ENCODE data around the gene HTR4. TPM values are rescaled to one million over a fixed set of nuclear protein-coding genes. Genes with fewer than 3 reads are reported as not detected.

HTR4 gene
- total RNA-seq, 1 experiment from 2014 or later: not detected

GRCh38 chr5:148512498-148512897 lies 141.8 kb downstream of the HTR4 start:
- no peak for DNase-seq
- Mint-ChIP-seq H3K9me3 (ENCODE audit: low read depth, unreplicated experiment) (peaks cover 8% of the 10 kb centered on the region), H3K36me3 (ENCODE audit: insufficient read depth, unreplicated experiment) (no peaks in the 10 kb centered on the region), H3K4me3 (ENCODE audit: low read depth, unreplicated experiment) (no peak overlapping the region), H3K27me3 (ENCODE audit: unreplicated experiment) (peaks cover 47% of the 10 kb centered on the region), H3K27ac (ENCODE audit: unreplicated experiment) (no peak overlapping the region), H3K4me1 (ENCODE audit: low read depth, unreplicated experiment) (no peaks in the 10 kb centered on the region)
- CTCF ChIA-PET: no interaction called here
- no peak for TF ChIP-seq CTCF (IDR thresholded peaks at IDR 0.05; ENCODE audit: unreplicated experiment)
- intact Hi-C loops (cut with micrococcal nuclease; ENCODE audit: unreplicated experiment): no loop called here
- BruUV-seq (replicated peaks): no TSS peak

- Mint-ChIP-seq H3K27ac (ENCODE audit: unreplicated experiment) (no peak overlapping the region), H3K27me3 (ENCODE audit: unreplicated experiment) (peaks cover 41% of the 10 kb centered on the region)
Measured at GRCh38 chr5:148511810-148512347, 142.4 kb downstream of the HTR4 start.

DNA sequence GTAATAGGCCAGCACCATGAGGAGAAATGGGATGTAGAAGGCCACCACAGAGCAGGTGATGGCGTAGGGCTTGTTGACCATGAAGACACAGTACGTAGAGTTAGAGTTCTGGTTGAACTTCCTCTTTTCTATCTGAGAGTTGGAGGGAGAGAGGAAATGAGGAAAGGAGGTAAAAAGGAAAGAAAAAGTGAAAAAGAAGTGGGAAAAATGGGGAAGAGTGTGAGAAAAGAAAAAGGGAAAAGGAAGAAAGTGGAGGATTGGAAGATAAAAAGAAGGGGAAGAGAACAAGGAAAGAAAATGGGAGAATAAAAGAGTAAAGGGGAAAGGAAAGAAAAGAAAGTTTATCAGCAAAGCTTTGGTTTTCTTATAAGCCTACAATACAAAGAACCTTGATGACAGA lies 144.4 kb downstream of the HTR4 start:
- no peak for TF ChIP-seq CTCF (IDR thresholded peaks at IDR 0.05; ENCODE audit: unreplicated experiment)
- H3K4me3 Mint-ChIP-seq (ENCODE audit: low read depth, unreplicated experiment): no peak overlapping the region
- no peak for DNase-seq
- intact Hi-C loops (cut with micrococcal nuclease; ENCODE audit: unreplicated experiment): no loop called here
- peaks cover 37% of the 10 kb centered on the region for H3K27me3 Mint-ChIP-seq (ENCODE audit: unreplicated experiment)
- no peak overlapping the region for H3K27ac Mint-ChIP-seq (ENCODE audit: unreplicated experiment)
- no peaks in the 10 kb centered on the region for H3K36me3 Mint-ChIP-seq (ENCODE audit: insufficient read depth, unreplicated experiment)
- no peaks in the 10 kb centered on the region for H3K9me3 Mint-ChIP-seq (ENCODE audit: low read depth, unreplicated experiment)
- no peaks in the 10 kb centered on the region for H3K4me1 Mint-ChIP-seq (ENCODE audit: low read depth, unreplicated experiment)
- CTCF ChIA-PET: no interaction called here
- BruUV-seq (replicated peaks): no TSS peak

More at GRCh38 chr5:148511810-148512347, 142.4 kb downstream of the HTR4 start:
- CTCF ChIA-PET: no interaction called here
- Mint-ChIP-seq H3K9me3 (ENCODE audit: low read depth, unreplicated experiment) (peaks cover 5% of the 10 kb centered on the region), H3K4me1 (ENCODE audit: low read depth, unreplicated experiment) (no peaks in the 10 kb centered on the region), H3K4me3 (ENCODE audit: low read depth, unreplicated experiment) (no peak overlapping the region), H3K36me3 (ENCODE audit: insufficient read depth, unreplicated experiment) (no peaks in the 10 kb centered on the region)
- intact Hi-C loops (cut with micrococcal nuclease; ENCODE audit: unreplicated experiment): no loop called here
- BruUV-seq (replicated peaks): no TSS peak
- no peak for TF ChIP-seq CTCF (IDR thresholded peaks at IDR 0.05; ENCODE audit: unreplicated experiment)
- DNase-seq: no peak

DNA sequence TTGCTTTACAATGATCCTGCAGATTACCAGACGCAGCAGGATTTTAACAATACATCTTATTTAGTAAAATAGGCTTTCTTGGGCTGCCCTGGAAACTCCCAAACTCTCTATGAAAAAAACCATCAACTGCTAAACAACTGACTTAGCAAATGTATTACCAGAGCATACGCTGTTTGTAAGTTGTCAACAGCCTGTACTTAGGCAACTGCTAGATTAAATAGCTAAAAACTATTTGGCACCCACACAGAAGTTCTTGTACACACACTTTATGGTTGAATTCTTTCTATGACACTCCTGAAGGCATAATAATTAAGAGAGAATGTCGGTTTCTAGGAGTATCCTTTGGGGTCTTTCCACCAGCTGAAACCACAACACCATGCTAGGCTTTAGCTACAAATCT lies 146.7 kb downstream of the HTR4 start:
- no peak for DNase-seq
- H3K27ac Mint-ChIP-seq (ENCODE audit: unreplicated experiment): no peak overlapping the region
- CTCF ChIA-PET: no interaction called here
- no peaks in the 10 kb centered on the region for H3K4me1 Mint-ChIP-seq (ENCODE audit: low read depth, unreplicated experiment)
- no peaks in the 10 kb centered on the region for H3K36me3 Mint-ChIP-seq (ENCODE audit: insufficient read depth, unreplicated experiment)
- TF ChIP-seq CTCF (IDR thresholded peaks at IDR 0.05; ENCODE audit: unreplicated experiment): no peak
- peaks cover 58% of the 10 kb centered on the region for H3K27me3 Mint-ChIP-seq (ENCODE audit: unreplicated experiment)
- no peaks in the 10 kb centered on the region for H3K9me3 Mint-ChIP-seq (ENCODE audit: low read depth, unreplicated experiment)
- H3K4me3 Mint-ChIP-seq (ENCODE audit: low read depth, unreplicated experiment): no peak overlapping the region
- intact Hi-C loops (cut with micrococcal nuclease; ENCODE audit: unreplicated experiment): no loop called here
- no TSS peak for BruUV-seq (replicated peaks)

Data from Calu3 (cell line).